ENCODE results near the gene LSP1.

Gene LSP1

GRCh38 chr11:1922481-1923081 is 69.7 kb downstream of the LSP1 start:
- DNase-seq (ENCODE audit: low read depth): no peak
- no peak for TF ChIP-seq CTCF (IDR thresholded peaks at IDR 0.05; ENCODE audit: insufficient read depth, low read depth, low read length, missing control alignments)

DNA sequence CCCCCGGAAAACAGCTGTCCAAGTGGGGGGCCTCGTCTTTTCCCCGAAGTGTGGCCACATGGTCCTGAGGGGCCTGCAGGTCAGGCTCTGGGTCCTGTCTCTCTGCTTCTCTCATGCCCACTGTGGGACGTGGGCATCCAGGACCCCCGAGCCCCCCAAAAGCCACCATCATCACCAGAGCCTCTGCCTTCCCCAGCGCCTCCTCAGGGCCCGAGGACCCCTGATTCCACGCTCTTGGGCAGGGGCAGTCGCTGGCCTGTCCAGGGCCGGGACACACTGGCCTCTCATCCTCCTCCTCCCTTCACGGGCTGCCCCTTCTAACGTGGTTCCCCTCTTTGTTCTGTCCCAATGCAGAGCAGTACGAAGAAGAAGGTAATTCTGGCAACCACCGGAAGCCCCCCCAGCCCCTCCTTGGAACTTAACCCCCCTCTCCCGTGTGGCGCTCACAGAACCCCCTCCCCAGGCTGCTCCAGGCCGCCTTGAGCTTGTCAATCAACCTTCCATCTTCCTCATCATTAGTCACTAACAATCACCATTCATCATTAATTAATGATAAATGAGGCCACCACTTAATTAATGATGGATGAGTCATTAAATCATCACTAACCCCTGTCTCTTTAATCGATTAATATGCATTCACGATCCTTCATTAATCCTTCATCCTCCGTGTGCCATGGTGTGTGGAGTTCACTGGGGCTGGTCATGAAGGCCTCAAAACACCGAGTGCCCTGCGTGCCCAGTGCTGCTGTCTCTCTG is 70.5 kb downstream of the LSP1 start:
- TF ChIP-seq CTCF (IDR thresholded peaks at IDR 0.05; ENCODE audit: insufficient read depth, low read depth, low read length, missing control alignments): no peak
- no peak for DNase-seq (ENCODE audit: low read depth)
- H3K4me3 ChIP-seq (ENCODE audit: low read depth, low read length): no peak overlapping the region

More at GRCh38 chr11:1922481-1923081, 69.7 kb downstream of the LSP1 start:
- H3K4me3 ChIP-seq (ENCODE audit: low read depth, low read length): no peak overlapping the region

DNA sequence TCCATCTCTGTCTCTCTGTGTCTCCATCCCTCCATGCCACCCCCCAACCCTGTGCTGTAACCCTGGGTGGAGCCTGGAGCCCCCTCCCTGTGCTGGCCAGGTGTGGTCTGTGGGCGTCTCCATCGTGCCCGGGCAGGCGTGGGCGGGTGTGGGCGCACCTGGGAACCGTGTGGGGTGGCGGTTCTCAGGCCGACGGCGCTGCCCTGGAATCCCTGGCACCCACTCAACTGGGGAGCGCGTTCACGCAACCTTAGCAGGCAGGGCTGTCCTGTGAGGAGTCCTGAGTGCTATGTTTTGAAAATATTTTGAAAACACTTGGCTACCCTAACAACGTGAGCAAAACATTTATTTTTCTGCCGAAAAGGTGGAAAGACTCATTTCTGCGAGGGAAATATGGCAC is 71.3 kb downstream of the LSP1 start:
- no peak for TF ChIP-seq CTCF (IDR thresholded peaks at IDR 0.05; ENCODE audit: insufficient read depth, low read depth, low read length, missing control alignments)
- no peak for DNase-seq (ENCODE audit: low read depth)
- H3K4me3 ChIP-seq (ENCODE audit: low read depth, low read length): no peak overlapping the region

- no peak overlapping the region for H3K4me3 ChIP-seq (ENCODE audit: low read depth, low read length)
- no peak for DNase-seq (ENCODE audit: low read depth)
These were observed 71.9 kb downstream of the LSP1 start for GRCh38 chr11:1924646-1925372.

DNA sequence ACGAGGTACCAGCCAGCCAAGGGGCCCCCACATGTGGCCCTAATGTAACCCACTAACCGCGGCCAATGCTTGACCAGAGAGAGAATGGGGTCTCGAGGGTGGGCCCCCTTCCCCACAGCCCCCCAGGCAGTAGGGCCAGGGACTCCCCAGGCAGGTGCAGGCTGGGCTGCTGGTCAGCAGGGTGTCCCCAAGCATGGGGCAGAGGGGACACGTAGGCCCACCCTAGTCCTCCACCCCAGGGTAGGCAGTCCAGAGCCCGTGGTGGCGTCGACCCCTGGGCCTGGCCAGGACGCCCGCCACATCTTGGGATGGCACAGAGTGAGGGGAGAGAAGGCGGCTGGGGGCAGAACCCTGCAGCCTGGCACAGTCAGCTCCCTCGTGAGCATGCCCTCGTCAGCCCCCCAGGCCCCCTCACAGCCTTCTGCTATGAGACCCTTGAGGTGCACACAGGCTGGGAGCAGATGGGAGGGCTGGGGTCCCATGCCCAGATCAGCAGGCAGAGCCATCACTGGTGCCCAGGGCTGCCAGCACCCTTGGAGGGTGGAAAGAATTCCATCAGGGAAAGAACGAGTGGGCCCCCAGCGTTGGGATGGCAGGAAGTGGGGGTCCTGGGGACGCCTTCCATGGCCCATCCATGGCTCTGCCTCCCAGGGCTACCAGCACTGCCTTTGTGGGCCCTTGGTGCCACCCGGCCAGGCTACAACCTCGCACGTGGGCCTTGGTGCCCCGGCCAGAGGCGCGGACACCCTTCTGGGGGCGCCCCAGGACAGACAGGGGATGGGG is 72.7 kb downstream of the LSP1 start:
- no peak for TF ChIP-seq CTCF (IDR thresholded peaks at IDR 0.05; ENCODE audit: insufficient read depth, low read depth, low read length, missing control alignments)
- H3K4me3 ChIP-seq (ENCODE audit: low read depth, low read length): no peak overlapping the region
- DNase-seq (ENCODE audit: low read depth): no peak

More at GRCh38 chr11:1924646-1925372, 71.9 kb downstream of the LSP1 start:
- TF ChIP-seq CTCF (IDR thresholded peaks at IDR 0.05; ENCODE audit: insufficient read depth, low read depth, low read length, missing control alignments): no peak

- TF ChIP-seq CTCF (IDR thresholded peaks at IDR 0.05; ENCODE audit: insufficient read depth, low read depth, low read length, missing control alignments): no peak
- H3K4me3 ChIP-seq (ENCODE audit: low read depth, low read length): no peak overlapping the region
- no peak for DNase-seq (ENCODE audit: low read depth)
These were observed 73.5 kb downstream of the LSP1 start for GRCh38 chr11:1926156-1927025.
